Testis (tissue), 2 donors: ENCODE data around the gene GPBP1.

Experiments used
- CTCF ChIP-seq, 3 experiments: fragments of 450-650 bp in 2 of 3; fragments of 200-600 bp in 1 of 3; sonication (generic) in 1 of 3; IDR thresholded peaks; one replicate each; pipeline ENCODE4 v1.5.1; 2016 to 2019; ENCODE audit warnings: antibody characterized with exemption in 3 of 3, mild to moderate bottlenecking in 2 of 3, moderate library complexity in 1 of 3
- POLR2A ChIP-seq: fragments of 450-650 bp; IDR thresholded peaks from one replicate; pipeline ENCODE4 v1.6.1; 2017; ENCODE audit warnings: antibody characterized with exemption, mild to moderate bottlenecking, moderate library complexity

GRCh38 chr5:57302164-57302563, 128.3 kb downstream of the GPBP1 start:
- TF ChIP-seq CTCF (IDR thresholded peaks at IDR 0.05) (no peak), POLR2A (no peak)
